GM13976 (cell line): ENCODE results near the gene PGS1.

Experiments used
- DNase-seq: peaks from one replicate; pipeline ENCODE4 v3.0.0; 2012; ENCODE audit warnings: low spot score
- in situ Hi-C: fragments of 300-500 bp; cut with MboI; formaldehyde crosslinking; loops from one replicate; pipeline ENCODE4 v1.12.0; 2022; ENCODE audit warnings: low sequenced_read_pairs, mixed read lengths, inconsistent platforms; ENCODE audit not compliant: unreplicated experiment
- TF ChIP-seq, protein P1 (sequence below): IDR thresholded peaks from 2 replicates; pipeline ENCODE4 v1.5.1; 2012; ENCODE audit warnings: borderline replicate concordance, mild to moderate bottlenecking; ENCODE audit not compliant: insufficient read depth; ENCODE audit errors: extremely low read depth, missing control alignments, control extremely low read depth

Gene PGS1

GRCh38 chr17:78371056-78371455 lies 7.4 kb upstream of the PGS1 start:
- DNase-seq, result no peak
- TF ChIP-seq, protein P1, sequence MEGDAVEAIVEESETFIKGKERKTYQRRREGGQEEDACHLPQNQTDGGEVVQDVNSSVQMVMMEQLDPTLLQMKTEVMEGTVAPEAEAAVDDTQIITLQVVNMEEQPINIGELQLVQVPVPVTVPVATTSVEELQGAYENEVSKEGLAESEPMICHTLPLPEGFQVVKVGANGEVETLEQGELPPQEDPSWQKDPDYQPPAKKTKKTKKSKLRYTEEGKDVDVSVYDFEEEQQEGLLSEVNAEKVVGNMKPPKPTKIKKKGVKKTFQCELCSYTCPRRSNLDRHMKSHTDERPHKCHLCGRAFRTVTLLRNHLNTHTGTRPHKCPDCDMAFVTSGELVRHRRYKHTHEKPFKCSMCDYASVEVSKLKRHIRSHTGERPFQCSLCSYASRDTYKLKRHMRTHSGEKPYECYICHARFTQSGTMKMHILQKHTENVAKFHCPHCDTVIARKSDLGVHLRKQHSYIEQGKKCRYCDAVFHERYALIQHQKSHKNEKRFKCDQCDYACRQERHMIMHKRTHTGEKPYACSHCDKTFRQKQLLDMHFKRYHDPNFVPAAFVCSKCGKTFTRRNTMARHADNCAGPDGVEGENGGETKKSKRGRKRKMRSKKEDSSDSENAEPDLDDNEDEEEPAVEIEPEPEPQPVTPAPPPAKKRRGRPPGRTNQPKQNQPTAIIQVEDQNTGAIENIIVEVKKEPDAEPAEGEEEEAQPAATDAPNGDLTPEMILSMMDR, result no peak
- in situ Hi-C loops, result no loop called here

GRCh38 chr17:78372841-78373240 lies 5.6 kb upstream of the PGS1 start:
- in situ Hi-C loops, result no loop called here
- TF ChIP-seq, protein P1, result no peak
- no peak for DNase-seq

DNA sequence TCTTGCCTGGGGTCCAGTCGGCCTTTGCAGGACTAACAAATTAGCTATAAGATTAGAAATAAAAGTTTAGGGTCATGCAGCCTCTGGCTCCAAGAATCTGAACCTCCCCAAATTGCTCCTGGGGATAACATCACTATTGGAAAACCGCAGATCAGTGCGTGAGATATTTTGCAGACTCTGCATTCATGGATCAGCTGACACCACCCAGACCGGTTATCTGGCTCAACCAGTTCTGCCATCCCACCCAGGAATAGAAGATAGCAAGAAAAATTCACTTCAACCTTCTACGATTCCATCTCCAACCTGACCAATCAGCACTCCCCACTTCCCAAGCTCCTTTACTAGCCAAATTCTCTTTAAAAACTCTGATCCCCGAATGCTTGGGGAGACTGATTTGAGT lies 4.3 kb upstream of the PGS1 start:
- TF ChIP-seq, protein P1, result no peak
- no peak for DNase-seq
- in situ Hi-C loops, result no loop called here

DNA sequence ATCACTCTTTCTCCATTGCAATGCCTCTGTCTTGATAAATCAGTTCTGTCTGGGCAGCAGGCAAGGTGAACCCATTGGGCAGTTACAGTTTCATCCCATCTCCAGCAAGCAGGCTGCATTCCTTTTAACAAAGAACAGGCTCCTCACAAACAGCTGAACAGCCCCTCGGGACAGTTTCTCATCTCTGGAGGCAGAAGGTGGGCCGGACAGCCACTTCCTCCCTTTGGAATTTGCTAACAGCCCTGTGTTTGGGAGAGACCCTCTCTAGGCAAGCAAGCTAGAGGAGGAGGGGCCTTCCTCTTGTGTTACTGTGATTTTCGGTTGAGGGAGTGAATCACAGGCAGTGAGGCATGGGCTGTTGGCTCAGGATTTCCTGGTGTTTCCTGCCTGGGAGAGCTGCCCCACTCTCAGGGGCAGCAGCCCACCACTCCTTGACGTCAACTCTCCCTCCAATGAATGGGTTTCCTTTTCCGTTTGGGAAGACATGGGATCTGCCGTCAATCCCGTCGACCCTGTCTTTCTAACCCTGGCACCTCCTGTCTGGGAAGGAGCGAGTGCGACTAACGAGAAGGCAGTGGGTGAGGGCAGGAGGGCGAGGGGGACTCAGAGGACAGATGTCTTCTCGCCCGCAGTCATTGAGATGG lies 3.7 kb upstream of the PGS1 start:
- TF ChIP-seq, protein P1, result no peak
- in situ Hi-C loops, result no loop called here
- no peak for DNase-seq

DNA sequence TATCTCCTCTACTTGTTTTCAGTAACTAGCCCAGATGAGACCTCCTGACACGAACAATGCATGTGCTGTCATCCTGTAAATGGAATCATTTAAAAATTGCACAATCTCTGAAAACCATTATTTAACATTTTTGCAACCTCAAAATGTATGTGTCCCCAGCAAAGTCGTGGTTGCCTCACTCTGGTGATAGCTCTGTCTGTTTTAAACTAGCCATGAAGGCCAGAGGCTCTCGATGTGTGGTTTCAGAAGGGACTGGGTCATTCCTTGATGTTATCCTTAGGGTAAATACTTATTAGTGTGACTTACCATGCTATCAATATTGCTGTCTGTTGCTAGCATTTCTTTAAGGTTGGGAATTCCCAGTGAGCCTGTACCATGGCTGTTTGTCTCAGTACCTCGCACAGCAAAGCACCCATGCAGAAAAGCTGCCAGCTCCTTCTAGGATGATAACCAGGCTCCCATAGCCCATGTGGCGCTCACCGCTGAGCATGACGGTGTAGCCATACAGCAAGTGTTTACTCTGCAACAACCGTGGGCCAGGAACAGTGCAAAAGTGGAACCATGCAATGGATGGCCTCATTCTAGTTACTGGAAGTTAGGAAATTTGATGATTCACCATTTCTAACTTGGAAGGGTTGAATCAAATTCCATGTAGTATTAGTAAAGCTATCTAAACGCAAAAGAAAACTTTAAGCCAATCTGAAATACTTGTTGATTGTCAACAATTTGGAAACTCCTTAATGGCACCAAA lies 2.9 kb upstream of the PGS1 start:
- TF ChIP-seq, protein P1, result no peak
- in situ Hi-C loops, result no loop called here
- DNase-seq, result no peak

GRCh38 chr17:78376161-78376560 lies 2.3 kb upstream of the PGS1 start:
- no peak for DNase-seq
- TF ChIP-seq, protein P1, result no peak
- in situ Hi-C loops, result no loop called here
